GM19193 (cell line): Measurements from ENCODE around the gene ACSS3.

ENCODE experiments used
- POLR2A ChIP-seq: IDR thresholded peaks from 4 replicates; pipeline ENCODE4 v1.6.1; 2011; ENCODE audit not compliant: insufficient read depth, insufficient read length; ENCODE audit errors: extremely low read depth

Gene ACSS3

GRCh38 chr12:81274637-81275529 is 197.0 kb downstream of the ACSS3 start:
- no peak for TF ChIP-seq POLR2A

- no peak for TF ChIP-seq POLR2A
Observed at GRCh38 chr12:81284137-81284536, 206.3 kb downstream of the ACSS3 start.

GRCh38 chr12:81288651-81289050 is 210.8 kb downstream of the ACSS3 start:
- TF ChIP-seq POLR2A, result no peak

GRCh38 chr12:81294325-81295190 is 216.7 kb downstream of the ACSS3 start:
- TF ChIP-seq POLR2A, result no peak

- TF ChIP-seq POLR2A, result no peak
Observed at GRCh38 chr12:81295251-81295650, 217.4 kb downstream of the ACSS3 start.

GRCh38 chr12:81296556-81297305 is 218.9 kb downstream of the ACSS3 start:
- TF ChIP-seq POLR2A, result no peak

- TF ChIP-seq POLR2A, result no peak
Observed at GRCh38 chr12:81297601-81298000, 219.7 kb downstream of the ACSS3 start.

- TF ChIP-seq POLR2A, result no peak
Observed at GRCh38 chr12:81300454-81300853, 222.6 kb downstream of the ACSS3 start.

GRCh38 chr12:81303935-81304334 is 226.1 kb downstream of the ACSS3 start:
- TF ChIP-seq POLR2A, result no peak
